SKM-1 (cell line): Measurements from ENCODE around the gene PLCG2.
"Not testable (repeated sequence)": the region's sequence is repeated elsewhere in the genome, so short reads cannot be mapped to it uniquely, and the experiment has no call there.

Experiments used
- DNase-seq: peaks from one replicate; lab custom pipeline; 2025; ENCODE audit not compliant: unreplicated experiment; lab: John Stamatoyannopoulos, UW

PLCG2 gene

GRCh38 chr16:81787659-81788058, 8.6 kb downstream of the PLCG2 start:
- DNase-seq, result no peak

- DNase-seq, result no peak
These were observed 11.2 kb downstream of the PLCG2 start for GRCh38 chr16:81790277-81790676.

- no peak for DNase-seq
These were observed 11.8 kb downstream of the PLCG2 start for GRCh38 chr16:81790830-81791435.

- DNase-seq, result no peak
These were observed 13.7 kb downstream of the PLCG2 start for GRCh38 chr16:81792828-81793227.

- DNase-seq, result no peak
These were observed 16.1 kb downstream of the PLCG2 start for GRCh38 chr16:81795193-81795592.

GRCh38 chr16:81796035-81796434, 16.9 kb downstream of the PLCG2 start:
- DNase-seq, result peak; percentile 54

GRCh38 chr16:81796583-81797346, 17.7 kb downstream of the PLCG2 start:
- DNase-seq, result no peak

GRCh38 chr16:81797443-81797842, 18.4 kb downstream of the PLCG2 start:
- peak; percentile 62 for DNase-seq

GRCh38 chr16:81798311-81799137, 19.4 kb downstream of the PLCG2 start:
- DNase-seq, result peak; percentile 74

- no peak for DNase-seq
These were observed 20.0 kb downstream of the PLCG2 start for GRCh38 chr16:81799138-81799504.

GRCh38 chr16:81801724-81802123, 22.6 kb downstream of the PLCG2 start:
- not testable (repeated sequence) for DNase-seq

GRCh38 chr16:81803332-81803731, 24.2 kb downstream of the PLCG2 start:
- DNase-seq, result no peak

GRCh38 chr16:81804134-81804610, 25.1 kb downstream of the PLCG2 start:
- no peak for DNase-seq

GRCh38 chr16:81806696-81807095, 27.6 kb downstream of the PLCG2 start:
- no peak for DNase-seq

- no peak for DNase-seq
These were observed 28.8 kb downstream of the PLCG2 start for GRCh38 chr16:81807767-81808358.

- DNase-seq, result no peak
These were observed 29.9 kb downstream of the PLCG2 start for GRCh38 chr16:81808933-81809480.

GRCh38 chr16:81809567-81809966, 30.5 kb downstream of the PLCG2 start:
- no peak for DNase-seq

GRCh38 chr16:81810361-81810760, 31.3 kb downstream of the PLCG2 start:
- DNase-seq, result no peak

GRCh38 chr16:81810894-81811538, 31.9 kb downstream of the PLCG2 start:
- no peak for DNase-seq

GRCh38 chr16:81813648-81814047, 34.6 kb downstream of the PLCG2 start:
- DNase-seq, result no peak
